GM15510 (cell line): ENCODE data around the gene CAMTA1.

Source experiments
- POLR2A ChIP-seq: IDR thresholded peaks from 3 replicates; pipeline ENCODE4 v1.6.1; 2011; ENCODE audit warnings: borderline replicate concordance; ENCODE audit not compliant: insufficient read length; ENCODE audit errors: extremely low read depth

Gene CAMTA1

DNA sequence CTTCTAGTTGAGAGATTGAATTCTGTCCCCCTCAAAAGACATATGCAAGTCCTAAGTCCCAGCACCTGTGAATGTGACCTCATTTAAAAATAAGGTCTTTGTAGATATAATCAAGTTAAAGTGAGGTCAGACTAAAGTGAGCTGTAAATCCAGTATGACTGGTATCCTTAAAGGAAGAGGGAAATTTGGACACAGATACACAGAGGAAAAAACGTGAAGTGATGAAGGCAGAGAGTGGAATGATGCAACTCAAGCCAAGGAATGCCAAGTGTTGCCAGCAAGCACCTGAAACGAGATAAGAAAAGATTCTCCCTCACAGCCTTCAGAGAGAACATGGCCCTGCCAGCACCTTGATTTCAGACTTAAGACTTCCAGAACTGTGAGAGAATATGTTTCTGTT is 541.1 kb downstream of the CAMTA1 start:
- no peak for TF ChIP-seq POLR2A

DNA sequence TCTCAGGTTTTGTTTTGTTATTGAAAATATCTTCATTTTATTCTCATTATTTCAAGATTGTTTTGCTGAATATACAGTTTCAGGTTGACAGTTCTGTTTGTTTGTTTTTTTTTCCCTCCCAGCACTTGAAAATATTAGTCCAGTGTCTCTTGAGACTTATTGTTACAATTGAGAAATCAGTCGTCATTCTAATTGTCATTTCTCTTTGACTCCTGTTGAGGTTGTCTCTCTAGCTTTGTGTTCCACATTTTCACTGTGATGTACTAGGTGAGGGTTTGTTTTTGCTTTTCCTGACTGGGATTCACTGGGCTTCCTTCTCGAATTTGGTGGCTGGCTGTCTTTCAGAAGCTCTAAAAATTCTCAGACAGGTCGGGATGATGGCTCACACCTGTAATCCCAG is 542.6 kb downstream of the CAMTA1 start:
- no peak for TF ChIP-seq POLR2A

DNA sequence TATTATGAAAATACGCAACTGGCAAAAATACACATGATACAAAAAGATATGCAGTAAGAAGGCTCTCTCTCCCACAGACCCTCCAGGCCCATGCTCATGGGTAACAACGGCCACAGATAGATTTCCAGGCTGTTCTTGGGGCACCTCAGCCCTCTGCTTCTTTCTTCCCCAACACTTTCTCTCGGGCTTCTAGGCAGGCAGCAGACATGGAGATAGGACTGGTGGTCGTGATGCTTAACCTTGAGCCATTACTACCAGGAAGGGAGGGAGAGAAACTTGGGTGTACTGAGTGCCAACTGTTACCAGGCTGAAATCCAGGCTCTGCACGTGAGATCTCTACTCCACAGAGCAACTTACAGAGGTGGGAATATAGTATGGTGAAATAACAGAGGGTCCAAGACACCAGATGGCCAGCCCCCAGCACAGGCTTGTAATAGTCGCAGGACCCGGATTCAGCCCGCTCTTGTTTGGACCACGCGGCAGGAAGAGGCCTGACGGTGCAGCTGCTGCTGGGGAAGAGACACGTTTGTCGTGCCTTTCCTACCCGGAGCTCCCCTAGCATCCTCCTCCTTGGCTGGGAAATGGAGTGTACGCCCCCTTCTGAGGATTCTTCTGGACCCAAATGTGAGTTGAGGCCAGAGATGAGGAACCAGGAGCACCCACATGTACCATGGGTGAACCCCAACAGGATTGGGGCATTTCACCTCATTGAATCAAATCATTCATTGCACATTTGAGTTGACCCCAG is 544.8 kb downstream of the CAMTA1 start:
- TF ChIP-seq POLR2A, result no peak

DNA sequence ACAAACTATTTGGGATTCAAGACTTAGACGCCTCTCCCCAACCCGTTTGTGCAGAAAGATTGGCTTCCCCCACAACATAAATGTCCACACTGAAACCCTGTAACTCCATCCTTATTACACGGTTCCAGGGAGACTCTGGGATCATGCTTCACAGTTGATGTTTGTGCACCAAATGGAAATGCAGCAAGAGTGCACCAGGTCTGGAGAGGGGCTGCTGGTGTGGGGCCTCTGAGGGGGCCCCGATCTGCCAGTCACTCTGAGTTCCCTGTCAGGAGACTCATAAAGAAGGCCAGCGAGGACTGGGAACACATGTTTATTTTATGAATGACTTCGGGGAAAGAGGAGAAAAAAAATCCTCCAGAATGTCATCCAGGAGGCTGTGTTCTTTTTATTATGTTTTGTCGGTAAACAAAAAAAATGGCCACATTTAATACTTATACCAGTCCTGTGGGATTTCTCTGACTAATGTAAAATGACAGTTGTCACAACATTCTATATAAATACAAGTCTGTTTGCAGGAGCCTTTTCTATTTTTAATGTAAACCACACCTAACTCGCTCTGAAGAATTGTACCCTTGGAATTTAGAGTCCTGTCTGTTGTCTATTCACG is 546.8 kb downstream of the CAMTA1 start:
- no peak for TF ChIP-seq POLR2A

DNA sequence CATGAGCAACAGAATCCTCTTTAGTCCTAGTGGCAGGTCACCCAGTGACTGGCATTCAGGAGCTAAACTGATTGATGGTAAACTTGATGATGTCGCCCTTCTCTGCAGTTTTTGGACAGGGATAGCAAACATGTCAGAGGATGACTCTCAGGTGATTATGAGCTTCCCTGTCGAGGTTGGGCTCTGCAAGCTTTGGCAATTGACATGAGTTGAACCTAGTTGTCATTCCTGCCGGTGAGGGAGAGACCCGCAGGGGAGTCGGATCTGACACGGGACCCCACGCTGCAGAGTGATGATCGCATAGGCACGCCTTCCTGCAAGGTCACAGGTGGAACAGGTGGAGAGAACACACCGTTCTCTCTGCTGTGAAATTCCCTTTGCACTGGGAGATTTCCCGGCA is 547.8 kb downstream of the CAMTA1 start:
- TF ChIP-seq POLR2A, result no peak

DNA sequence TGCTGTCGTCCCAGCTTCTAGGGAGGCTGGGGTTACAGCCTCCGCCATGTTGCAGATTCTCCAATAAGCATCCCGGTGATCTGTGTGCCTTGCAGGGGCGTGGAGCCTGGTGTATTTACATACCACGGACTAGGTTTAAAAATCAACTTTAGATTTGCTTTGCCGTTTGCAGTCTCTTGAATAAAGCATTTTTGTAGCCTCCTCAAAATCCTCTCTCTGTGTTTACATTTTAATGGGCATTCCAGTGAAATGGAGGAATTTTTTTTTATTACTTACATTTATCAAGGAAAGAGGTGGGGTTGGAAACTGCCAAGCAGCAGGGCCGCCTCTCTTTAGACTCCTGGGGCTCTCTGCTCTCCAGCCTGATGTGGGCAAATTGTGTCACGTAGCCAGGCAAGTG is 548.4 kb downstream of the CAMTA1 start:
- no peak for TF ChIP-seq POLR2A

DNA sequence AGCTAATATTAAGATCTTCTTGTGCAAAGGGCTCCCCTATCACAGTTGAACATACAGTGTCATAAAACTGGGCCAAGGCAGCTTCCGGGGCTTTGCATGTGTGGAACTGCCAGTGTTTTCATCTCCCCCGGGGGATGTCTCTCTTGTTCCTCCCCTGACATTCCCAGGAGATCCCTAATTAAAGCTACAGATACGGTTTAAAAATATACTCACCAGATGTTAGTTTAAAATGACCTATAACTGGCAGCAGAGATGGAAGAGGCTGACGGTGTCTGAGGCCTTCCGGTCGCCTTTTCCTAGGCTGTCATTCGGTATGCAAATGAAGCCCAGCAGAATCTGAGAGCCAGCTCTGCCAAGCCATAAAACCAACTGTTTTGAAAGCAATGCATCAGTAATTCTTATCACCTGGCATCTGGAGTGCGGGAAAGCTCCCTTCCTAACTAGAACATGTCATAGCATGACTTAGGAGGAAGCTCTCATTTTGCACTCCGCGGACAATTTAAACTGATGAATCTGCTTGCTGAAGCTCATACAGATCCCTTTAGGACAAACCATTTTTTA is 549.3 kb downstream of the CAMTA1 start:
- no peak for TF ChIP-seq POLR2A

DNA sequence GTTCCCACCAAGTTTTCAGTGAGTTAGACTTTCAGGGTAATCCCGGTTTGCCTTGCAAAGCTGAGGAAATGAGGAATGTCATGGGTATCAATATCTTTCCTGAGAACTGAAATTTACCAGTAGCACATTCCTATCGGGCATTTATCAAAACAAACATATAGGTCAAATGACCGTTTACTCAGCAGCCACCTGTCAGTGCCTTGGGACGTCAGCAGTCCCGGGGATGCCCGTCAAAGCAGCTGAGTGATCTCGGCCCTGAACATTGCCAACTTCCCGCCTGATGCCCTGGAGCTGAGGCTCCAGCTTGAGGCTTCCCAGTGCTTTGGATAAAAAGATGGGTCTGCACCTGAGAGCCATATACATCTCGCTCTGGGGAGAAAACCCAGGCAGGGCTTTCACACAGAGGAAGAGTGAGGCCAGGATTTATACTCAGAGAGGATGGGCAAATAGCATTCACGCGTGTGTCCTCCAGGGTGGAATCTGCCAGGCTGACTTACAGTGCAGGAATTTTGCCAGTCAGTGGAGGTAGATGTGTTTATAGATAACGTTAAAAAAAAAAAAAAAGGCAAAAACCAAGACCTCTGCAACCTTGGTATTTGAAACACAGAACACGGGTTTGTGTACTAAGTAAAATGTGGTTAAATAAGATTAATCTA is 550.1 kb downstream of the CAMTA1 start:
- no peak for TF ChIP-seq POLR2A

DNA sequence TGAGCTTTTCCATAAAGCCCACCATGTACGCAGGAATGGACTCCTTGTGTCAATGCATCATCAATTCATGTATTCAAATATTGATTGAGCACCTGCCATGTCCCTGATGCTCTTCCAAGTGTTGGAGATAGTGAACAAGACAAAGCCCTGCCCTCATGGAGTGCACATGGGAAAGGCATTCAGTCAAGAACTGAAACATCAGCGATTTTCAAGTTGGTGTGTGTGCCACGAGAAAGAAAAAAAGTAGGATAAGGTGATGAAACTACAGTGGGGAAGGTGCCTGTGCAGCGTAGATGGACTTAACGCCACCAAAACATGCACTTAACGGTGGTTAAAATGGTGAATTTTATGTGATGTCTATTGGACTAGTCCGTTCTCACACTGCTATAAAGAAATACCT is 553.2 kb downstream of the CAMTA1 start:
- TF ChIP-seq POLR2A, result no peak

DNA sequence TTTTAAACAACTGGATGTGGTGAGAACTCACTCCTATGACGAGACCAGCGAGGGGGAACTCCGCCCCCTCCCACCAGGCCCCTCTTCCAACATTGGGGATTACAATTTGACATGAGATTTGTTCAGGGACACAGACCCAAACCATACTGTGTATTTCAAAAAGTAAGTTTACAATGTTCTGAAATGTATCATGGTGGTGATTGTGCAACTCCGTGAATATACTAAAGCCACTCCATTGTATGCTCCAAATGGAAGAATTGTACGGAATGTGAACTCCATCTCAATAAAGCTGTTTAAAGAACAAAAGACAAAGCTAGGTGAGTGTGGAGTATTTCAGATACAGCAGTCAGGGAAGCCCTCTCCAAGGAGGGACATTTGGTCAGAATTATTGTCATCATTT is 553.8 kb downstream of the CAMTA1 start:
- TF ChIP-seq POLR2A, result no peak

DNA sequence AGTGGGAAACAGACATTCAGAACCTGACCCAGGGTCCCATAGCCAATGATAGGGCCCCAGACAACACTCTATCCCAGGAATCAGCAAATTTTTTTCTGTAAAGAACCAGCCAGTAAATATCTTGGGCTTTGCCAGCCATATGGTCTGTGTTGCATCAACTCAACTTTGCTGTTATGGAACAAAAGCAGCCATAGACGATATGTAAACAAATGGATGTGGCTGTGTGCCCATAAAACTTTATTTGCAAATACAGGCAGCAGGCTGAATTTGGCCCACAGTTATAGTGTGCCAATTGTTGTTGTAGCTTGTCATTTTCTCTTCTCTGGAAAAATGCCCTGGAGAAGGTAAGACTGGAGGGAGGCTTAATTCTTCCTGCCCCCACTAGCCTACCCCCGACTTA is 554.7 kb downstream of the CAMTA1 start:
- no peak for TF ChIP-seq POLR2A

DNA sequence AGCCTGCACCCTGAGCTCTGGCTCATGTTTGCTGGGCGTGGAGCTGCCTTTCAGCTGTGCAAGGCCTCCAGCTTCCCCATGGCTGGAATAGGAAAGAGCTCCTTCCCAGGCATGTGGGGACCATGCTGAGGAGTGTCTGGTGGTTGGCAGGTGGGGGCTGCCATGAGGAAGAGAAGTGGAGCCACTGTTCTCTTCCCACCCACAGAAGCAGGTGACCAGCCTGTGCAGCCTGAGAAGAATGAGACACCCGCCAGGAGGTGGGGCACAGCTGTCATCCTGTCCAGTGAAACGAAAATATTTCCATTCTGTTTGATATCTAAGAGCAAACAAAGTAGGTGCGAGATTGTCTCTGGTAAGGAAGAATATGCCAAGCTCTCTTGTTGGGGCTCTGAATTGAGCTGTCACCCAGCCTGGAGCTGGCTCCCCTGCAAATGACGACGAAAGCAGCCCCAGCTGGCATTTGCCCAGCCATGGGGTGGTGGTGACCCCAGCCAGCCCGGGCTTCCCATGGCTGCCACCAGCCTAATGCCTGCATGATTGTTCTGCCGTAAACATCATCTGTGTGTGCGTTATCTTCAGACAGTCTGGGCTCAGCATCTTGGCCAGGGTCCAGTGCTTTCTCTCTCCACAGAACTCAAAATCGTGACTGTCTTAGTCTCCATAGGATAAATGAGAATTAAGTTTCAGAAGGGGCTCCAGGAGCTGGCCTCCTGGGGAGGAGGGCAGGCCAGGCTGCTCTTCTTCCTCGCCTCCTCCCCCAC is 556.1 kb downstream of the CAMTA1 start:
- no peak for TF ChIP-seq POLR2A

DNA sequence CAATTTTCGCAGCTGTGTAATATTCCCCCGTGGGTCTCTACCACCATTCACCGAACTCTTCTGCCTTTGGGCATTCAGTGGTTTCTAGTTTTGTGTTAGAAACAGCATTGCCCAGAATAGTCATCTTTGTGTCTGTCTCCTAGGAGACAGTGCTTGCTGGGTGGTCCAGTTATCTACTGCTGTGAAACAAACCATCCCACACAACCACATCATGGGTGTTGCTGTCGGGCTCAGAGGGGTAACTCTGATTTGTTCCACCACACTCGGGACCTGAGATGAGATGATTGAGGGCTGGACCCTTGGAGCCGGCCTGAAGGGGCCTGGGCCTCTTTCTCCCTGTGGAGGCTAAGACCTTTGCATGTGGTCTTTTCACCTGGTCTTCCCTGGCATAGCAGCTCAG is 558.6 kb downstream of the CAMTA1 start:
- TF ChIP-seq POLR2A, result no peak

DNA sequence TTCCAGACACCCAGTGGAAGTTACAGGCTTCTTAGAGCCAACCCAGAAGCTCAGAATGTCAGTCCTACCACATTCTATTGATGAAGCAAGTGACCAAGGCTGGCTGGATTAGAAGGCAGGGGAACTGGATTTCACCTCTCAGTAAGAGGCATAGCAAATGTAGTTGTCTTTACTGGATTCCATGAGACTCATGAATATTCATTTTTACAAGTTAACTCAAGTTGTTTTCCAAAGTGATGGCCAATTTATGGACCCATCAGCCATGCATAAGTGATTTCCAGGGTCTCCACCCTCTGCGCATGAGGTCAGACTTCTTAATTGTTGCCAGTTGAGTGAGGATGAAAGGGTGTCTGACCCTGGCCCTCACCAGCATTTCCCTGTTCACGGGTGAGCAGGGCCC is 559.0 kb downstream of the CAMTA1 start:
- no peak for TF ChIP-seq POLR2A

DNA sequence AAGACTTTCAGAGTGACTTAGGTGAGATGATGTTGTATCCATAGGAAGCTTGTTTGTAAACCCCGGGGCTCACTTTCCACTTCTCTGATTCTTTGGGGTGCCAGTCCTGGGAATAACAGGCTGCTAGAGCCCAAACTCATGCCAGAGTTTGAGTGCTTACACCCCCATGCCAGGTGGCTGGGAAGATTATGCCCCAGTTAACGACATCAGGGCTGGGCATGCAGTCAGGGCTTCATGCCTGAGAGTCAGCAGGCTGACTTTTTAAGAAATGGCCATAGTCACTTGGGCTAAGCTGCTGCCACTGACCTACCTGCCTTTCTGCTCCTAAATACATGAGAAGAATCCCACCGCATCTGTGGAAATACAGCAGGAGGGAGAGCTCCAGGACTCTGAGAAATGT is 560.3 kb downstream of the CAMTA1 start:
- TF ChIP-seq POLR2A, result no peak
